HG03558 (cell line): Measurements from ENCODE around the gene AP3D1.

Source experiments
- ATAC-seq: cut with Tn5 transposase; IDR thresholded peaks from one replicate; pipeline ENCODE4 v1.9.1; 2021; ENCODE audit warnings: moderate number of reproducible peaks; ENCODE audit not compliant: unreplicated experiment; ENCODE audit errors: extremely low read depth

Gene AP3D1

GRCh38 chr19:2051773-2052704, 99.3 kb downstream of the AP3D1 start:
- no peak for ATAC-seq

GRCh38 chr19:2050991-2051772, 100.2 kb downstream of the AP3D1 start, which contains the start of gene MKNK2:
MKNK2 (minus strand) TSS chr19:2051244; CDS start chr19:2050851, 393 bp downstream.
- peak; percentile 24 for ATAC-seq
